Sciatic nerve (tissue), 2 donors: Measurements from ENCODE around the gene BCAS3. TPM values are rescaled to one million over a fixed set of nuclear protein-coding genes. Genes with fewer than 3 reads are reported as not detected.

Experiments used
- ATAC-seq: fragments of 200-7000 bp; cut with Tn5 transposase; one replicate; pipeline ENCODE4 v1.9.1; 2020; ENCODE audit warnings: mild to moderate bottlenecking, moderate library complexity
- DNase-seq: peaks from one replicate; pipeline ENCODE4 v3.0.0-alpha.2; 2020; ENCODE audit warnings: low spot score
- intact Hi-C: fragments of 100-400 bp; cut with DNase I; formaldehyde crosslinking; loops from one replicate; pipeline ENCODE4 v1.14.2; 2022
- total RNA-seq: library from RNA; stranded (reverse); fragmentation: NEBNext Ultra II Directional; extraction: Animal tissue kit (Norgen Biotek cat#: 25700); gene quantifications from one replicate; pipeline ENCODE4 v1.2.1, GENCODE V29; 2021
- donor health status: DM: no; HTN: no; CAD: no.
- donor health status: DM: no; HTN: no; CAD: no.

Gene BCAS3
- total RNA-seq, 1 donor from 2014 or later = 42.5 TPM

GRCh38 chr17:61209525-61209924 is 531.9 kb downstream of the BCAS3 start:
- intact Hi-C loops = no loop called here
- DNase-seq (no peak), ATAC-seq (peak; percentile 92)

GRCh38 chr17:61211236-61211635 is 533.6 kb downstream of the BCAS3 start:
- intact Hi-C loops = no loop called here
- ATAC-seq (no peak), DNase-seq (no peak)

- intact Hi-C loops = no loop called here
- no peak for DNase-seq
- no peak for ATAC-seq
These were observed 535.0 kb downstream of the BCAS3 start for GRCh38 chr17:61212655-61213054.

GRCh38 chr17:61214753-61215152 is 537.1 kb downstream of the BCAS3 start:
- ATAC-seq = no peak
- no peak for DNase-seq
- intact Hi-C loops = no loop called here

GRCh38 chr17:61216066-61216465 is 538.4 kb downstream of the BCAS3 start:
- intact Hi-C loops = no loop called here
- ATAC-seq (no peak), DNase-seq (no peak)

GRCh38 chr17:61217878-61218437 is 540.3 kb downstream of the BCAS3 start:
- no peak for ATAC-seq
- intact Hi-C loops = no loop called here
- no peak for DNase-seq

- ATAC-seq (no peak), DNase-seq (no peak)
- intact Hi-C loops = no loop called here
These were observed 540.8 kb downstream of the BCAS3 start for GRCh38 chr17:61218438-61218837.

- intact Hi-C loops = no loop called here
- ATAC-seq (peak; percentile 55), DNase-seq (no peak)
These were observed 541.8 kb downstream of the BCAS3 start for GRCh38 chr17:61219460-61219859.

- DNase-seq (no peak), ATAC-seq (no peak)
- intact Hi-C loops = no loop called here
These were observed 543.5 kb downstream of the BCAS3 start for GRCh38 chr17:61221181-61221580.

- intact Hi-C loops = no loop called here
- no peak for ATAC-seq
- no peak for DNase-seq
These were observed 544.2 kb downstream of the BCAS3 start for GRCh38 chr17:61221597-61222471.

- ATAC-seq (no peak), DNase-seq (no peak)
- intact Hi-C loops = no loop called here
These were observed 546.1 kb downstream of the BCAS3 start for GRCh38 chr17:61223725-61224124.

- no peak for DNase-seq
- intact Hi-C loops = no loop called here
- ATAC-seq = no peak
These were observed 547.7 kb downstream of the BCAS3 start for GRCh38 chr17:61225178-61225882.

GRCh38 chr17:61227866-61228265 is 550.2 kb downstream of the BCAS3 start:
- intact Hi-C loops = no loop called here
- DNase-seq (no peak), ATAC-seq (no peak)

- intact Hi-C loops = no loop called here
- ATAC-seq (no peak), DNase-seq (no peak)
These were observed 552.8 kb downstream of the BCAS3 start for GRCh38 chr17:61230461-61230860.

- intact Hi-C loops = no loop called here
- no peak for DNase-seq
- ATAC-seq = no peak
These were observed 553.5 kb downstream of the BCAS3 start for GRCh38 chr17:61230972-61231820.

- intact Hi-C loops = no loop called here
- DNase-seq (no peak), ATAC-seq (no peak)
These were observed 555.2 kb downstream of the BCAS3 start for GRCh38 chr17:61232871-61233270.

GRCh38 chr17:61233991-61234750 is 556.5 kb downstream of the BCAS3 start:
- no peak for DNase-seq
- ATAC-seq = no peak
- intact Hi-C loops = no loop called here

- intact Hi-C loops = no loop called here
- ATAC-seq = peak; percentile 32
These were observed 557.6 kb downstream of the BCAS3 start for GRCh38 chr17:61235001-61235826.

More at GRCh38 chr17:61235001-61235826, 557.6 kb downstream of the BCAS3 start:
- DNase-seq = no peak
